OCI-LY3 (cell line): ENCODE measurements around the gene SC5D.

Experiments used
- H2AFZ ChIP-seq: fragments of 200-600, 300-600 bp; shearing (Covaris generic); 2 replicates; pipeline ENCODE4 v1.6.0; 2014; ENCODE audit warnings: antibody characterized with exemption, low read depth, low read length
- H3K27ac ChIP-seq: fragments of 200-600, 300-600 bp; sonication (generic); 2 replicates; pipeline ENCODE4 v1.5.1; 2014; ENCODE audit warnings: mild to moderate bottlenecking, low read length, moderate library complexity, mixed read lengths
- H3K27me3 ChIP-seq: fragments of 200-600, 300-600 bp; sonication (generic); 2 replicates; pipeline ENCODE4 v1.6.1; 2014; ENCODE audit warnings: low read depth, low read length, mixed read lengths
- H3K36me3 ChIP-seq: fragments of 200-600, 300-600 bp; sonication (generic); replicated peaks from 2 replicates; pipeline ENCODE3; 2014; ENCODE audit warnings: low read depth, low read length, mixed read lengths
- H3K4me1 ChIP-seq: fragments of 300-600, 200-600 bp; sonication (generic); 2 replicates; pipeline ENCODE4 v1.6.1; 2014; ENCODE audit warnings: low read length, mixed read lengths
- H3K4me2 ChIP-seq: fragments of 200-600, 300-600 bp; sonication (generic); 2 replicates; pipeline ENCODE4 v1.6.1; 2014; ENCODE audit warnings: low read length, mixed read lengths
- H3K4me3 ChIP-seq: fragments of 300-600, 200-600 bp; sonication (generic); 2 replicates; pipeline ENCODE4 v1.5.1; 2014; ENCODE audit warnings: antibody characterized with exemption, mild to moderate bottlenecking, low read length, moderate library complexity
- H3K79me2 ChIP-seq: fragments of 300-600, 200-600 bp; shearing (Covaris generic); 2 replicates; pipeline ENCODE4 v1.6.1; 2014; ENCODE audit warnings: mild to moderate bottlenecking, low read length, mixed read lengths
- H3K9ac ChIP-seq: fragments of 300-600, 200-600 bp; shearing (Covaris generic); 2 replicates; pipeline ENCODE4 v1.6.0; 2014; ENCODE audit warnings: mild to moderate bottlenecking, low read length, moderate library complexity
- H3K9me3 ChIP-seq: fragments of 200-600, 300-600 bp; shearing (Covaris generic); 2 replicates; pipeline ENCODE4 v1.6.1; 2014; ENCODE audit warnings: low read length, mixed read lengths; ENCODE audit not compliant: insufficient read depth
- H4K20me1 ChIP-seq: fragments of 200-600, 300-600 bp; sonication (generic); 2 replicates; pipeline ENCODE4 v1.6.1; 2016; ENCODE audit warnings: low read length, mixed read lengths; ENCODE audit not compliant: insufficient read depth
- CTCF ChIP-seq: fragments of 200-600, 300-600 bp; sonication (generic); IDR thresholded peaks from 2 replicates; pipeline ENCODE4 v1.5.1; 2014; ENCODE audit warnings: antibody characterized with exemption, low read length, low read depth
- EZH2phosphoT487 ChIP-seq: fragments of 200-600 bp; shearing (Covaris generic); IDR thresholded peaks from 2 replicates; pipeline ENCODE4 v1.6.1; 2018; ENCODE audit warnings: antibody characterized with exemption, mixed run types, low read depth

SC5D gene

GRCh38 chr11:121254756-121255155, 37.8 kb upstream of the SC5D start:
- Histone ChIP-seq H3K9ac (no peak overlapping the region), H3K27me3 (no peaks in the 10 kb centered on the region), H3K79me2 (no peaks in the 10 kb centered on the region), H3K9me3 (0 out of 2 replicates have a peak, but pooled peaks cover 5% of the 10 kb centered on the region), H4K20me1 (no peaks in the 10 kb centered on the region), H3K4me3 (no peak overlapping the region), H2AFZ (no peak overlapping the region), H3K4me1 (peaks cover 1% of the 10 kb centered on the region), H3K36me3 (no peaks in the 10 kb centered on the region), H3K4me2 (no peak overlapping the region), H3K27ac (no peak overlapping the region)
- no peak for TF ChIP-seq EZH2phosphoT487
- TF ChIP-seq CTCF = no peak

GRCh38 chr11:121255473-121256125, 37.0 kb upstream of the SC5D start:
- H3K4me1 ChIP-seq = no peaks in the 10 kb centered on the region
- no peak overlapping the region for H2AFZ ChIP-seq
- no peak overlapping the region for H3K27ac ChIP-seq
- H3K27me3 ChIP-seq = no peaks in the 10 kb centered on the region
- no peaks in the 10 kb centered on the region for H3K36me3 ChIP-seq
- H3K9me3 ChIP-seq = 0 out of 2 replicates have a peak, but pooled peaks cover 5% of the 10 kb centered on the region
- H3K79me2 ChIP-seq = no peaks in the 10 kb centered on the region
- no peaks in the 10 kb centered on the region for H4K20me1 ChIP-seq
- TF ChIP-seq CTCF (no peak), EZH2phosphoT487 (no peak)
- H3K4me2 ChIP-seq = no peak overlapping the region
- H3K4me3 ChIP-seq = no peak overlapping the region
- no peak overlapping the region for H3K9ac ChIP-seq

DNA sequence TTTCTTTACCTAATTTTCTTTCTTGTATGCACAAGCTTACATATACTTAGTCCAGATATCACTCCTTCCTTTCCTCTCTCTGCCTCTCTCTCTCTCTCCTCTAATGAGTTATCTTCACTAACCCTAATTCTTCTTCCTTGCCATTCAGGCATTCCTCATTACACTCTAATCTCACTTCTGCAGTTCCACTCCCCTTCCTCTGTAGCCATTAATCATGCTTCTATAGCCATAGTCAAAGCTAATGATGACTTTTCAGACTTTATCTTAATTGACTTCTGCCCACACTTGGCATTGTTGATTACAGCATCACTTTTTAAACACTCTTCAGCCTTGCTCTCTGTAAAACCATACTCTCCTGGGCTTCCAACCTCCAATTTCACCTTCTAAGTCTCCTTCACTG, 35.3 kb upstream of the SC5D start:
- TF ChIP-seq EZH2phosphoT487 (no peak), CTCF (no peak)
- Histone ChIP-seq H3K9ac (no peak overlapping the region), H3K4me2 (no peak overlapping the region), H3K9me3 (0 out of 2 replicates have a peak, but pooled peaks cover 5% of the 10 kb centered on the region), H4K20me1 (no peaks in the 10 kb centered on the region), H3K4me1 (no peaks in the 10 kb centered on the region), H3K27ac (no peak overlapping the region), H3K36me3 (no peaks in the 10 kb centered on the region), H2AFZ (no peak overlapping the region), H3K79me2 (no peaks in the 10 kb centered on the region), H3K27me3 (no peaks in the 10 kb centered on the region), H3K4me3 (no peak overlapping the region)

- H3K4me3 ChIP-seq = no peak overlapping the region
- no peaks in the 10 kb centered on the region for H3K36me3 ChIP-seq
- no peaks in the 10 kb centered on the region for H4K20me1 ChIP-seq
- H3K9me3 ChIP-seq = 0 out of 2 replicates have a peak, but pooled peaks cover 5% of the 10 kb centered on the region
- H3K4me2 ChIP-seq = no peak overlapping the region
- no peak overlapping the region for H3K27ac ChIP-seq
- no peak overlapping the region for H3K9ac ChIP-seq
- H2AFZ ChIP-seq = no peak overlapping the region
- no peaks in the 10 kb centered on the region for H3K27me3 ChIP-seq
- no peaks in the 10 kb centered on the region for H3K4me1 ChIP-seq
- TF ChIP-seq CTCF (no peak), EZH2phosphoT487 (no peak)
- H3K79me2 ChIP-seq = no peaks in the 10 kb centered on the region
Observed at GRCh38 chr11:121257976-121258375, 34.6 kb upstream of the SC5D start.
